NB4 (cell line): ENCODE measurements around the gene BTBD9.

Experiments used
- CTCF ChIP-seq: IDR thresholded peaks from one replicate; pipeline ENCODE4 v1.5.1; 2012; ENCODE audit warnings: low read depth, low read length
- MYC ChIP-seq: IDR thresholded peaks from 2 replicates; pipeline ENCODE4 v1.6.1; 2011; ENCODE audit warnings: low read depth, low read length

- TF ChIP-seq CTCF (no peak), MYC (no peak)
Measured at GRCh38 chr6:38212116-38212515, 427.6 kb downstream of the BTBD9 start.
